GM21576 (cell line): ENCODE measurements around the gene MYEF2.

Source experiments
- ATAC-seq: cut with Tn5 transposase; IDR thresholded peaks from one replicate; pipeline ENCODE4 v1.9.1; 2021; ENCODE audit warnings: mild to moderate bottlenecking, moderate library complexity; ENCODE audit not compliant: unreplicated experiment

The MYEF2 gene

DNA sequence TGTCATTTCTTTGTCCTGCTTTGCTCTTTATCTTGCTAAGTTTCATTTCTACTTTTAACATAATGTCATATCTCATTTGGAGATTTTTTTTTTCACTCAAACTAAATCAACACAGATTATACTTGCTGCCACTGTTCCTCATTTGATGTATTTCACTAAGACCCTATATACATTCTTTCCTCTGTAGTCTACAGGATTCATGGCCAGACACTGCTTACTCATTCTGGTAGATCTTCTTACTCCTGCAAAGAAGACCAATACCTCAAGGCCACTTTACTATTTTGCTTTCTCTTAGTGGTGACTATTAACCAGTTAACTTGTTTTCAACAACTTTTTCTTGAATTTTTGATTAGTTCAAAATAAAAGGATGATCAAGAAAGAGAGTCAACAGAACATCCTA is 30.7 kb downstream of the MYEF2 start:
- ATAC-seq: no peak

DNA sequence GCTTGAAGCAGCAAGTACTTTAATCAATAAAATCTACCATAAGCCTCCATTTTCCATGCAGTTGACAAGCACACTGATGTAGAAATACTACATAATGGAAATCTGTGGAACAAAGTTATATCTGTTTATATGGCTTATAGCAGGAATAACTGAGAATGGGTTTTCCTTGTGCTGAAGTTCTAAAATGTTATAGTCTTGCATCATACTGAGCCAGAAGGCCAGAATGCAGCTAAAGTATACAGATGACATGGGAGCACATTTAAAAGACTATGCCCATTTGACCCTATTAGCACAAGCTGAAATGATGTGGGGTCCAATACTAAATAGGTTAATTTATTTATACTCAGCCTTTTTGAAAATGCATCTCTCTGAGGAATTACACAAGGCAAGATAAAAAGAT is 32.2 kb downstream of the MYEF2 start:
- no peak for ATAC-seq

DNA sequence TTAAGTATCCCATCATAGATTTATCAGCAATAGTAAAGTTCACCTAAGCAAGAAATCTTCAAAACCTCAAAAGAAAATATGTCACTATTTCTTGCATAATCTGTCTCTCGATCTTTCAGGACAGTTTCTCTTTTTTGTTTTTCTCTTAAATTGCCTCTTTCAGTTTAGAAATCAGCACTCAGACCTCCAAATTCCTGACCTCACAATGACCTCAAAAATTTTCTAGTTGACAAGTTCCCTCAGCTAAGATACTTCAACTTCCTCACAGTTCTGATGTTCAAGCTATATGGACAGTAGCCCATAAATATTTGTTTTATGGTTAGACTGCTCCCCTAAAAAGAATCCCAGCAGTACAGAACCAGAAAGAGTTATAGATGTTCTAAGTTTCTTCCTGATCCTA is 33.2 kb downstream of the MYEF2 start:
- no peak for ATAC-seq

DNA sequence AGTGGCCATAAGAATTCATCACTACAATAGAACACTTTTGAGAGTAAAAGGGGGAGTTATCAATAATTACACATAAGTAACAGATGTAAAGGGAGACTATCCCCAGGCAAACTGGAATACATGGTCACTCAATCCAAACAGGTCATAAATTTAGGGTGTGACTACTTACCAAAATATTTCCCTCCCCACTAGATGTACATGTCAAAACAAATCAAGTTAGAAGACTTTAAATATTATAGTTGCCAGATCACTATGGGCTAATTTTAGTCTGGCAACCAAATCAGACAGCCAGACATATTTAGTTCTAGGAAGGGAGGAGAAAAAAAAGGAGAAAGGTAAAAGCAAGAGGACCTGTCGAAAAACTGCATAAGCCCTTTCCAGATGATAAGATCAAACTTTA is 34.2 kb downstream of the MYEF2 start:
- no peak for ATAC-seq

DNA sequence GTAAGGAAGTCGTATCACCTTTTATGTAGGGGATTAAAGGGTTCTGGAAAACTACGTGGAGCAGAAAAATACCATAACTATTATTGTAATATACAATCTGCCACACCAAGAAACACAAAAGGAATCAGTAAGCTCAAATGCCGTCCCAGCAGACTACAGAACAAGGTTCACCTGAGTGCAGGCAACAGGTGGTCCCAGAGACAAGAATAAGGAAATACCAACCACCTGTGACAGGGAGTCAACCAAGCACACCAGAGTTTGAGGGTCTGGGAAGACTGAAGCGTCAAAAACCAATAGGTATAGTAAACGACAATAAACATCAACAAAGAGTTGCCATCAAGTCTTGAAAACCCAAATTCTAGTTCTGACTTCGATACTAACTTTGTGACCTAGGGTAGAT is 45.2 kb downstream of the MYEF2 start:
- no peak for ATAC-seq

DNA sequence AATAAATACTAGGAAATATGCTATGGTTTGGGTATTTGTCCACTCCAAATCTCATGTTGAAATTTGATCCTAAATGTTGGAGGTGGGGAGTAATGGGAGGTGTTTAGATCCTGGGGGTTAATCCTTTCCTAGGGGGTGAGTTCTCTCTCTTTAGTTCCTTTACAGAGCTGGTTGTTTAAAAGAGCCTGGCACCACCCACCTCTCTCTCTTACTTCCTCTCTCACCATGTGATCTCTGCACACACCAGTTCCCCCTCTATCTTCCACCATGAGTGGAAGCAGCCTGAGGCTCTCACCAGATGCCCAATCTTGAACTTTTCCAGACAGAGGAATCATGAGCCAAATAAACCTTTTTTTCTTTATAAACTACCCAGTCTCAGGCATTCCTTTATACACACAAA is 46.8 kb downstream of the MYEF2 start:
- ATAC-seq: no peak

DNA sequence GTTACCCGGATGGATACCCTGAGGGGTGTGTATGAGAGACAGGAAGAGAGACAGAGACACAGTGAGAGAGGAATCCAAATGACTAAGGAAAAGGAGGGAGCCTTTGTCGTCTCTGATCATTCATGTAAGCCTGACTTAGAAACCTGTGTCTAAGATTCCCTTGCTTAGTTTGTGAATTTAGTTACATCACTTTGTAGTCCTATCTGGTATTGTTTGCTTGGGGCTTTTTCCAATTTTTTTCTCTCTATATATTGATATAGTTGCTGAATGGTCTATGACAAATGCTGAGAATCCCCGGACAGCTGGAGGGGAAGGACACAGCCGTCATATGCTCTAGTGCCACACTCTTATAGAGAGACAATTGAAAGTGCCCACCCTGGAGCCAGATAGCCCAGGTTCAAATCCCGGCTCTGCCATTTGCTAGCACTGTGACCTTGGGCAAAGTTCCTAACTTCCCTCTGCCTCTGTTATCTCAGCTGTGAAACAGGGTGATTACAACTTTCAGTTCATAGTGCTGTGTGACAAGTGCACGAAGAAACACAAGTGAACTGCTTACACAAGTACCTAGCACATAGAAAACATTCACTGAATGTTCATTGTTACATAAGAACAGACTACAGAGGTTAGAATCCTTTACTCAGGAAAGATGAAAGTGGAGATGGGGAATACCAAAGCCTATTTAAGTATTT is 51.3 kb downstream of the MYEF2 start:
- no peak for ATAC-seq

DNA sequence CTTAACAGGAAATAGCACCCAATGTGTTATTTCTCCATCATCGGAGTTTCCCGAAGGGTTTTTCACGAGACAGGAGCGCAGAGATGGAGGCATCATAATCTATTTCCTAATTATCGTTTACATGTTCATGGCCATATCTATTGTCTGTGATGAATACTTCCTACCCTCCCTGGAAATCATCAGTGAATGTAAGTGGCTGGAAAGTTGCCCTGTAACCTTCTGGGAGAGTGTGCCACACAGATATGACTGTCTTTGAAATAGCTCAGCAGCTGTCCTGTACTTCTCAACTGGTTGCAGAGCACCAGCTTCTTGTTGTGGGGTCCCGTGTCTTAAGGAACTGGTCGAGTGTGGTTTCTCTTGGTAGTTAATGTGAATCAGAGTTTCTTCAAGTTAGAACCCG is 56.2 kb downstream of the MYEF2 start:
- no peak for ATAC-seq

DNA sequence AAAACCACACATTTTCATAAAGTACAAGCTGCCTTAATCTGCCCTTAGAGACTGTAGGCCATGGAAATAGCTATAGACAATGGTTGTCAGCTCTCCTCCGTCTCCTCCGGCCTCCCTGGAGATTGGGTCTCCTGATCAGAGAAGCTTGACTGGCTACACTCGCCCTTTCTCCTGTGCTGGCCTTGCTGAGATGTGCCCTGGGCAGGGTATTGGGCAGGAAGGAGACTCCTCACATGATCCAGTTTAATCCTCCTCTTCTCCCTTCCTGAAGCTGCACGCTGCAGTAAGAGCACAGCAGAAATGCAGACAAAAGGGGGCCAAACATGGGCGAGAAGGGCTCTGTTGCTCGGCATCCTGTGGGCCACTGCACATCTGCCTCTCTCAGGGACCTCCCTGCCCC is 57.4 kb downstream of the MYEF2 start, which contains the start of gene SLC24A5:
SLC24A5 (plus strand) TSS at position 246 of the 400 bp plus-strand sequence; CDS start at position 301, 55 bp downstream.
- no peak for ATAC-seq

DNA sequence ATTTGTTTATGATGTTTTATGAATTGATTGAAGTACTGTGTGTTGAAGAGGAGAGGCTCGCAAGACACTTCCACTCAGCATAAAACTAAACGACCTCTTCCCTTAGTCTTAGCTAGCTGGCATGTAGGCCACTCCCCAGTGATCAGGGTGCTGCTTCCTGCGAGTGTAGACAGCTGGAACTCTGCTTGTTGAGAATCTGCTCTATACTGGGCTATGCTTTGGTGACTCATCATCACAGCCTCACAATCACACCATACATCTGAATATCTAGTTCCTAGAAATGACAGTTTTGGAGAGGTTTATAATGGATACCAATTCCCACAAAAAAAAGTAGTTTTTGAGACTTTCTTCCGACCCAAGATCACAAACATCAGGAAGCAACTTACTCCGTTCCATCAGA is 58.8 kb downstream of the MYEF2 start:
- no peak for ATAC-seq

DNA sequence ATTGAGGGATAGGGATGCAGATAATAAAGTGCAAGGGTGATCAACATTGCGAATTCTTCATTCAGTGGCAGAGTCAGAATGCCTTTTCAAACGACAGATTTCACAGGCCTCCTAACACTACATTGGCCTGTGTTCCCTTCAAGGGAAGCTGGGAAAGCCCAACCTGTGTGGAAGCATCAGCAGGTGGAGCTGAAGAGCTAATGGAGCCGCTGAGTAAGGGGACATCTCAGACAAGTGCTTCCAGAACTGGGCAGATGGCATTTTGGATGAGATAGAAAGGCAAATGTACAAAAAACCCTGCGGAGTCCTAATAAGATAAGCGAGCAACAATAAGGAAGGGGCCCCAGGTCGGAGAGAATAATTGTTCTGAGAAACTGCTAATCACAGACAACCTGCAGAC is 65.9 kb downstream of the MYEF2 start:
- no peak for ATAC-seq

DNA sequence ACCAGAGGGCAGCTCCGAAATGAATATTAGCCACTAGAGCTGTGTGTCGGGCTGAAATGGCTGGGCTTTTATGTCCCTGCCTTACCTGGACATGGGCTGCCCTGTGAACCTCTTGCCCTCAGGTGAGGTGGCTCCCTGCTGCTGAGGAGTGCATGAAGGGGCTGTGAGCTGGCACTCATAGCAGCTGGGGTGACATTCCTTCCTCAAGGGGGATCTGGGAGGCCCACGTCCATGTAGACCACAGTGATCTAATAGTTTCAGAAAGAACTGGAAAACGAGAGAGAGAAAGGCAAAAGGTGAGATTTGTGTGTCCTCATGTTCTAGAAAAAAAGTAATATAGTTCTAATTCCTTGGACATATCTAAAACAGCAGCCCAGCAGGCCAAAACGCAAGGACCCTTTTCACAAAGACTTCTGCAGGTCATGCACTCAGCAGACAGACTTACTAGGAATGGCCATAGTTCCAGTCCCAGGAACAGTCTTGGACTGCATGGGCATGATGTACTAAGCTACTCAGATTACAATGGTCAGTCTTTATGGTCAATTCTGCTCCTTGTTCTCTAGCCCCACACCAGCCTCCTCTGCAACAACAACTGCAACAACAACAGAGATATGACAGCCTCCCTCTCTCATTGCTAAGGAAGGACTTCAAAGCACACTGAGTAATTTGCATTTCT is 68.1 kb downstream of the MYEF2 start:
- ATAC-seq: no peak

DNA sequence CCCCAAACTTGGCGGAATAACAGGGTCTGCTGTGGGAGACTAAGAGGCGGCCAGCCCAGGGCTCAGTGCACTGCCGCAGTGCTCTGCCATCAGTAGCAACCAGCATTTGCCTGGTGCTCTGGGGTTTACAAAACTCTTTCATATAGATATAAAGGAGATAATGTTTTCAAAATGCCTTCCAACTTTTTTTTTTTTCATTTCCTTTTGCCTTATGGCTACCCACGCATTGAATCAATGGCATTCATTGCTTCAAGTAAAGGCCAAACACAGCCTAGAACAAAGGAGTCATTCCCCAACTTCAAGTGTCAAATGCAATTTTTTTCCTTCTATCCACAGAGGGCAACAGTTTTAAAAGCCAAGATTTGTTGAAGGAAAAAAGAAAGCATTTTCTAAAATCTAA is 68.9 kb downstream of the MYEF2 start:
- ATAC-seq: no peak

DNA sequence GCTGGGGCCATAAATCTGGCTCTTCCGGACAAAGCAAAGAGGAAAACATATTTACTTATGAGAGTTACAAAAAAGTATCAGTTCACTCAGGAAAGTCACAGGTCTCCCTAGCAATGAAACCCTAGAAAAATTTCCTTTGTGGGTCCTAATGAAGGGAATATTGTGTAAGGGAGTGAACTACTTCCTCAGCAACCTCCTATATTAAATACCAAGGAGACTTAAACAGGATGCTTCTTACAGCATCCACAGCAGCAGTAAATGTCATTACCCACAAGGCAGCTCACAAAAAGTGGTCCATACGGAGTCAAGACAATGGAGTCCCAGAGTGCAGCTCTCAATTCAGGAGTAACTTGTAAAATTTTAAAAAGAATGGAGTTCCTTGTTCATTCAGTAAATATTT is 72.2 kb downstream of the MYEF2 start:
- ATAC-seq: no peak

DNA sequence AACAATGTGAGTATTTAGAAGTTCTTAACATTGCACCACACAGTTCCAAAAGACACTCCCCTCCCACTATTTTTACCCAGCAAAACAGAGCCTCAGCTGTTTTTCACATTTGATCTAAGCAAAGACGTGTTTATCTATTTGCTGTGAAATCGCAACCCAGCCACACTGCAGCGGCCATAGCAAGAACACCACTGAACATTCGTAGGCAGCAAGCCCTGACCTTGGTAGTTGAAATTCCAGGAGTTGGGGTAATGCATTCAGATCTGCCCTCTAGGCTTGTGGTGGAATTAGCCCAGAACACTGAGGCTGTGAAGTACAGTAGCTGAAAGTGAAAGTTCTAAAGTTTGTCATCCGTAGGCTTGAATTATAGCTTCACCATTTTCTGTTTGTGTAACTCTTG is 74.4 kb downstream of the MYEF2 start:
- no peak for ATAC-seq

DNA sequence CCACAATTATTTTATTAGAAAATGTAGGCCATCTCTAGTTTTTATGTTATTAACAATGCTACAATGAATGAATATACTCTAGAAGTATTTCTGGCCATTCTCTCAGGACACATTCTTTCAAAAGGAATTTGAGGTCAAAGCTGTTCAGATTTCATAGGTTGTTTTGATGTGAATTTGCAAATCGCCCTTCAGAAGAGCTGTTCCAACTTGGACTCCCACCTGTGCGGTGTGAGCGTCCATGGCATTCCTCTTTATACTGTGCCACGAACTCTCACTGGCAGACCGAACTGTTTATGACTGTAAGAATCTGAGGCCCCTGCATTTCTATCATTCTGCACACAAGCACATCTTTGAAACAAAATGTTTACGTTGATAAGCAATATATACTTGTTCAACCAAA is 75.9 kb downstream of the MYEF2 start:
- no peak for ATAC-seq

DNA sequence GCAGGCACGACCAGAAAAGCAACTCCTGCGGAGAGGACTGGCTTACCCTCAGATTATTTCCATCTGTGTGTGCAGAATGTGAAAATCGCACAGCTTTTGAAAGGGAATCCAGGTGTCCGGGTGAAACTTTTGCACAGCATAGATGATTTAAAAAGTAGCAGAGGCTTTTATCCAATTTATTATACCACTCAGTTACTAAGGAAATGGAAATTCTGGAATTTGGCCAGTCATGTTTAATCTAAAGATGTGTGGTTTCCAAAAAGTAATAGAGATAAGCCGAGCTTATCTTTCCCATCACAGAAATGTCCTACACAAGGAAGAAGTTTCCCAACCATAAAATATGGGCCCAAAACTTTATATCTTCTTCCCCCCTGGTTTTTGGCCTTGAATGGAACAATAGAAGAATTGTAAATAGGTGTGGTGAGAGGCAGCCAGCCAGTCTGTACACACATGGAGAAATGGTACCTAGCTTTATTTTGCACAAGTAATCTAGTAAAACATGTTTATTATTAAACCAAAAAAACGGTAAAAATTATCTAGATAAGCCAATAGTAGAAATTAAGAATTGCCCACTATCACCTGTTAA is 76.6 kb downstream of the MYEF2 start:
- ATAC-seq: no peak

DNA sequence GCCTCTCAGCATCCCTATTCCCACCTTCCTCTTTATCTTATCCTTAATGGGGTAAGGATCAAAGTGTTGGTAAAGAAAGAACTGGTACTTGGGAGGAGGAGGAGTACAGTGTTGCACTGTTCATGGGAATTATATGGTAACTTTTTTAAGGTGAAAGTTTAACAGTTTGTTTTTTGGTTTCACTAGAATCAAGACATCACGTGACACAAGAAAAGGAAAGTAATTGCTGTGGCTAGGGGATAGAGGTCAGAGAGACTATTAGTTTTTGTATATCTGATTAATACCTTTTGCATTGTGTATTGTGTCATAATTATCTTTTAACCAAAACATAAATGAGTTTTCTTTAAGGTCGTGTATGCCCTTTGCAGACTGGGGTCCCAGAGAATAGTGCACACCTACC is 80.8 kb downstream of the MYEF2 start:
- ATAC-seq: no peak

DNA sequence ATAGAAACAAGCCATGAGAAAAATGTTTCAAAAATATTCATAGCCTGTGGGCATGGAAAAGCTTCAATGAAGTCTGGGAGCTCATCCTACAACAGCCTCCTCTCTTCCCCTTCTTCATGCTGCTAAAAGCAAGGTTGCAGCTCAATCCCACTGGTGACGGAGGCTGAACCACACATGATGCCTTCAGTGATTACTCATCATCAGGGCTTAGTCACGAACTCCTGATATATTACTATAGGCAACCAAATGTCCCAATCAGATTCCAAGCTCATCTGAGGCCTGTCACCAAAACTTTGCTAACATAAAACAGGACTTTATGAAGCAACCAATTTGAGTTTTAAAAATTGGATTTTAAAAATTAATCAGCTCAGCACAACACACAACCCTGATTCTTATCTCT is 81.3 kb downstream of the MYEF2 start:
- ATAC-seq: no peak

DNA sequence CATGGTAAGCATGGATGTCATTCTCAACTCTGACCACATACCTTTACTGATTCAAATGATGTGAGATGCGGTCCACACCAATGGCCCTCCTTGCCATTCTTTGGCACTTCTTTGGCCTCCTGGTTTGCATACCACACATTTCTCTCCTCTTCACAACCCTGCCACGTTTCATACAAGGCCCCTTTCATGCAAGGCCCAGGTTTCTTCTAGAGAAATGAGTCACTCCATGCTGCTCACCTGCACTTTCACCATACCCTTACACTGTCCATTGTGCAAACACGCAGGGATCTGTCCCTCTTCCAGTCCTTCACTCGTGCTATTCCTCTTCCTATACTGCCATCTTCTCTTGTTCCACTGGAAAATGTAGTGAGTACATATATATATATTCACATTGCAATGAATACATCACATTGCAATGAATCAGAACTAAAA is 81.7 kb downstream of the MYEF2 start:
- peak; percentile 74 for ATAC-seq

DNA sequence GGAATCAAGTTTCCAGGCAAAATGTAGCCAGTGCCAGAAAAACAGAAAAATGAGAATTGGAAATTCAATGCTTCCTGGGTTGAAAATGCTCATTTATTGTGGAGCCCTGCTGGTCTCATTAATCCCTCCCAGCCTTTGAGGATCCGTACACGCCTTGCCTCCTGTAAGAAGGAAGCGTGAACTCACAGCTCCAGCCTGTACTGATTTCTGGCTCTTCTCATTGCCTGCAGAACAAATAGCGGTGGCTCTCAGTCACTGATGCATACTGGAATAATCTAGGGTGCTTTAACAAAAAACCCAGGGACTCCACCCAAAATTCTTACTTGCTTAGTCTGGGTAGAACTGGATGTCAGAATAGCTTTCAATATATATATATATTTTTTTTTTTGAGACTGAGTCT is 86.6 kb downstream of the MYEF2 start:
- ATAC-seq: no peak

DNA sequence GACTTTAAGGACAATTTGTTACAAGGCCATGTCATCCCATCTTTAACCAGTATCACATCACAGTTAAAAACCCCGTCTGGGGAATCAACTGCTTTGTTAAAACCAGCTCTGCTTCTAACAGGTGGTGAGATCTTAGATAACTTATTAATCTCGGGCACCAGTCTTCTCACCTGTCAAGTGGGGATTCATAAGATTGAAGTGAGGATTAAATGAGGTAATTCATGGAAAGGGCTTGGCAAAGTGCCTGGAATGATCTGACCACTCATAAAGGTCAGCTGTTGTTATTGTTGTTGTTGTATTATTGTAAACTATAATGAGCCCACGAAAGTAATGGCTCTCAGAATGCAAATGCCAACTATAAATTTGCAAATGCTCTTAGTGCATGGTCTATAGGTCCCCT is 87.4 kb downstream of the MYEF2 start:
- no peak for ATAC-seq
